ENCODE results near the gene TGM2.
A peak's percentile ranks its signal among the peaks of the same experiment; 100 is the strongest.

The TGM2 gene

GRCh38 chr20:38144974-38145728 lies 19.9 kb downstream of the TGM2 start:
- TF ChIP-seq CTCF (IDR thresholded peaks at IDR 0.05; ENCODE audit: insufficient read depth, low read length, missing control alignments) = no peak
- ChIA-PET CTCF (interaction anchor here (1.0 to 2.9 kb wide), 8 partner anchors 22 to 87 kb away, joined by 3 to 17 read pairs (median 6); no protein-coding TSS in a partner anchor), POLR2A (interaction anchor here (1.5 kb wide), 1 partner anchor 10 kb away, joined by 4 read pairs; no protein-coding TSS in a partner anchor)
- no peak overlapping the region for H3K4me3 ChIP-seq (ENCODE audit: low read depth, low read length)
- no peak for DNase-seq (ENCODE audit: low read depth, low spot score)

GRCh38 chr20:38144598-38144973 lies 20.5 kb downstream of the TGM2 start:
- no peak for TF ChIP-seq CTCF (IDR thresholded peaks at IDR 0.05; ENCODE audit: insufficient read depth, low read length, missing control alignments)
- POLR2A ChIA-PET = interaction anchor here (1.5 kb wide), 1 partner anchor 11 kb away, joined by 4 read pairs; no protein-coding TSS in a partner anchor
- CTCF ChIA-PET = interaction anchor here (1.0 to 2.9 kb wide), 6 partner anchors 20 to 87 kb away, joined by 3 to 17 read pairs (median 8); no protein-coding TSS in a partner anchor
- no peak for DNase-seq (ENCODE audit: low read depth, low spot score)
- H3K4me3 ChIP-seq (ENCODE audit: low read depth, low read length) = no peak overlapping the region

- ChIA-PET CTCF (interaction anchor here (0.9 to 2.9 kb wide), 7 partner anchors 20 to 86 kb away, joined by 3 to 17 read pairs (median 3); no protein-coding TSS in a partner anchor), POLR2A (interaction anchor here (1.0 to 1.5 kb wide), 2 partner anchors 11 to 24 kb away, joined by 3 to 4 read pairs; no protein-coding TSS in a partner anchor)
- no peak for TF ChIP-seq CTCF (IDR thresholded peaks at IDR 0.05; ENCODE audit: insufficient read depth, low read length, missing control alignments)
- no peak overlapping the region for H3K4me3 ChIP-seq (ENCODE audit: low read depth, low read length)
- peak; percentile 84 for DNase-seq (ENCODE audit: low read depth, low spot score)
Observed at GRCh38 chr20:38143646-38144554, 21.2 kb downstream of the TGM2 start.

GRCh38 chr20:38143238-38143645 lies 21.8 kb downstream of the TGM2 start:
- no peak for TF ChIP-seq CTCF (IDR thresholded peaks at IDR 0.05; ENCODE audit: insufficient read depth, low read length, missing control alignments)
- DNase-seq (ENCODE audit: low read depth, low spot score) = no peak
- H3K4me3 ChIP-seq (ENCODE audit: low read depth, low read length) = no peak overlapping the region
- CTCF ChIA-PET = interaction anchor here (0.9 to 2.9 kb wide), 4 partner anchors 24 to 86 kb away, joined by 3 to 17 read pairs (median 14); no protein-coding TSS in a partner anchor
- POLR2A ChIA-PET = interaction anchor here (1.0 to 1.5 kb wide), 2 partner anchors 12 to 25 kb away, joined by 3 to 4 read pairs; no protein-coding TSS in a partner anchor

- no peak for TF ChIP-seq CTCF (IDR thresholded peaks at IDR 0.05; ENCODE audit: insufficient read depth, low read length, missing control alignments)
- DNase-seq (ENCODE audit: low read depth, low spot score) = no peak
- no peak overlapping the region for H3K4me3 ChIP-seq (ENCODE audit: low read depth, low read length)
- ChIA-PET POLR2A (no interaction called here), CTCF (interaction anchor here (0.6 kb wide), 1 partner anchor 104 kb away, joined by 3 read pairs; no protein-coding TSS in a partner anchor)
Observed at GRCh38 chr20:38141889-38142494, 23.1 kb downstream of the TGM2 start.
